Measurements from ENCODE around the gene DXO.

Gene DXO

DNA sequence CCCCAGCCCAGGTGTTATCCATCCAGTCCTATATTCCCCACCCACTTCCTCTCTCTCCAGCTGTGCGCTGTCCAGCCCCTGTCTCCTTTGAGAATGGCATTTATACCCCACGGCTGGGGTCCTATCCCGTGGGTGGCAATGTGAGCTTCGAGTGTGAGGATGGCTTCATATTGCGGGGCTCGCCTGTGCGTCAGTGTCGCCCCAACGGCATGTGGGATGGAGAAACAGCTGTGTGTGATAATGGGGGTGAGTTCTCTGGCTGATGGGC, 43.3 kb downstream of the DXO start:
- Mint-ChIP-seq H3K4me1 (no peaks in the 10 kb centered on the region), H3K27me3 (peaks cover 8% of the 10 kb centered on the region), H3K4me3 (no peak overlapping the region), H3K9me3 (no peaks in the 10 kb centered on the region), H3K27ac (no peak overlapping the region)
- ATAC-seq (no peak), DNase-seq (no peak)

DNA sequence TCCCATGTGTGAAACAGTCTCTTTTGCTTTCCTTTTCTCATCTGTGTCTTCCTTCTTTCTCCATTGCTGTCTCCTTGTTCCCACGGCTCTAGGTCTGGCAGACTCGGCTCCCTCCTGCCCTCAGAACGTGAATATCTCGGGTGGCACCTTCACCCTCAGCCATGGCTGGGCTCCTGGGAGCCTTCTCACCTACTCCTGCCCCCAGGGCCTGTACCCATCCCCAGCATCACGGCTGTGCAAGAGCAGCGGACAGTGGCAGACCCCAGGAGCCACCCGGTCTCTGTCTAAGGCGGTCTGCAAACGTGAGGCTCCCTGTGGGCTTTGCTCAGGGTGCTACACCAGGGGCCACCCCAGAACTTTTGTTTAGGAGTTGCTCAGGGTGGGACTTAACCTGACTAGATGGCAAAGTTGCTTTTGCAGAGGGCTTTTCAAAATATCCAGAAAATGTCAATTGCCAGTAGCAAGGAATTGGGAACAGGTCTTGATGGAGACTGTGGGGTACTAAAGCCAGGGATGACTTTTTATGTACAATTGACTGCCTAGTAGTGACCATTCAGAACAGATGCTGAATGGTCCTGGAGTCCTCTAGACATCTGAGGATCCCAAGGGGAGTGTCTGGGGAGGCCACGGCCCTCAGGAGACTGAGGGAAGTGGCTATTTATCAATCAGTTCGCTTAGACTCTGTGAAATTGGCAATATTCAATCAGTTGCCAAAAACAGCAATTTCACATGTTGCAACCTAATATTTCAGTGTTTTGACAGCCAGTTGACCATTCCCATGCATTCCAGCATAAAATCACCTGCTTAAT, 43.9 kb downstream of the DXO start:
- no peaks in the 10 kb centered on the region for H3K4me1 Mint-ChIP-seq
- H3K9me3 Mint-ChIP-seq, result no peaks in the 10 kb centered on the region
- ATAC-seq (no peak), DNase-seq (no peak)
- peak overlapping the region in 1 of 2 donors; percentile 10 for H3K27ac Mint-ChIP-seq
- H3K4me3 Mint-ChIP-seq, result no peak overlapping the region
- peaks cover 3% of the 10 kb centered on the region for H3K27me3 Mint-ChIP-seq

DNA sequence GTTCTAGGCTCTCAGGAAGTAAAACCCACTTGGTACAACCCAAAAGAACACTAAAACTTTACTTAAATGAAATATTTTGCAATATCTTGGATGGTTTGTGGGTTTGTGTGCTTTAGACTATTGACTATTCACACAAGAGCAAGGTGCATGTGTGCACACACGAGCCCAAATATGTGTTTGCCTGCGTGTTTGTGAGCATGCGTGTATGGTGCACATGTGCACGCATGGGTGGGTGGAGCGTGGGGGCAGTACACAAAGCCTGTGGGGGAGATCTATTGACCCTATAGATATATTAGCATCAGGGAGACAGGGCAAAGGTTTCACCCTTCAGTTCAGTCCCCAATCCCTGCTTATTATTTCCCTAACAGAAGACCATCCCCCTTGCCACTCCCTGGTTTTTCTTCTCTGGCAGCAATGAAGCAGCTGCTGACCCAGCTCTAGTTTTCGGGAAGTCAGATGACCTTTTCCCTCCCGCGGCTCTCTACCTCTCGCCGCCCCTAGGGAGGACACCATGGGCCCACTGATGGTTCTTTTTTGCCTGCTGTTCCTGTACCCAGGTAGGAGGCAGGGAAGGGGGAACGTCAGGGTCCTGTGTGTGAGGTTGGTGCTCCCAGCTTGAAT, 44.6 kb downstream of the DXO start, which contains the start of gene C2:
TSS of gene C2 (plus strand) at position 476 of the 621 bp plus-strand sequence. CDS start at position 512, 36 bp downstream.
- DNase-seq (no peak), ATAC-seq (no peak)
- no peaks in the 10 kb centered on the region for H3K9me3 Mint-ChIP-seq
- H3K27me3 Mint-ChIP-seq, result no peaks in the 10 kb centered on the region
- H3K27ac Mint-ChIP-seq, result peak within 1 kb of the TSS; percentile 5 to 10
- no peaks in the 10 kb centered on the region for H3K4me1 Mint-ChIP-seq
- H3K4me3 Mint-ChIP-seq, result no peak within 1 kb of the TSS

DNA sequence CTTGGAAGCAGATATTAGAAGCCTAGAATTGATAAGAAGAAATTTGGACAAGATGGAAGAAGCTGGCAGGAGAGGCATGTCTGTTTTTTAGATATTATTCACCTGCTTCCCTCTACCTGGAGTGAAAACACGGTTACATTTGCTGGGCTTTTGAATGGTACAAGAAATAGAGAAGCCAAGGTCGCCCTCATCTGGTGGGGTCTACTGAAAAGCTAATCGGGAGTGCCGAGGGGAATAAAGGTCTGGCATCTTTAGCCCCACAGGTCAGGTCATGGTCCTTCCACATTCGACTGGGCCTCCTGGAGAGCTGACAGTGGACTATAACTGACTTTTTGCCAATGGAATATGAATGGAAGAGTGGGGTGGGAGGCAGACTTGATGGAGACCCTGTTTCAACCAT, 49.0 kb downstream of the DXO start:
- Mint-ChIP-seq H3K27ac (no peak overlapping the region), H3K9me3 (no peaks in the 10 kb centered on the region), H3K4me3 (no peak overlapping the region), H3K4me1 (no peaks in the 10 kb centered on the region), H3K27me3 (no peaks in the 10 kb centered on the region)
- ATAC-seq (peak; percentile 65), DNase-seq (no peak)

DNA sequence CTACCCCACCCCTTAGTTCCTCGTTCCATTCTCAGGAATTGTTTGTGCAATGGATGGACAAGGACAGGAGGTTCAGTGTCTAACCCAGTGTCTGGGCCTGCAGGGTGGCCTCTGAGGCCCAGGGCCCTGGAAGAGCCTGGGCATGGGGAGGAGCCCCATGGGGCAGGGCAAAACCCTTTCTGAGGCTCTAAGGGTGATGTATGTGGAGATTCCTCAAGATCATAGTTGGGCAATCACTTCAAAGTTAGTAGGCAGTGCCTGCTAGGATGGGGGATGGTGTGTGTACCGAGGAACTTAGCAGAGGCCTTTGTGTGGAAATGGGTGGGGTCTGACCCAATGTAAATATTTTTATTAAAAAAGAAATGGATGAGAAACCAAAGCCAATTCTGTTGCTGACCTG, 51.1 kb downstream of the DXO start:
- no peak for ATAC-seq
- Mint-ChIP-seq H3K4me3 (no peak overlapping the region), H3K9me3 (no peaks in the 10 kb centered on the region), H3K27ac (peak overlapping the region in 1 of 2 donors; percentile 12), H3K27me3 (peaks cover 4% of the 10 kb centered on the region), H3K4me1 (no peaks in the 10 kb centered on the region)
- no peak for DNase-seq
